SH-SY5Y (cell line): Measurements from ENCODE around the gene AGRN.

ENCODE experiments used
- GATA2 ChIP-seq: IDR thresholded peaks from 2 replicates; pipeline ENCODE4 v1.6.1; 2011; ENCODE audit warnings: mild to moderate bottlenecking, low read depth, low read length
- GATA3 ChIP-seq: IDR thresholded peaks from 2 replicates; pipeline ENCODE4 v1.6.1; 2011; ENCODE audit warnings: low read depth, mild to moderate bottlenecking, low read length, moderate library complexity

GRCh38 chr1:1093610-1093943 lies 73.7 kb downstream of the AGRN start:
- no peak for TF ChIP-seq GATA2
- no peak for TF ChIP-seq GATA3
